Stromal cell of bone marrow (primary cell): ENCODE results near the gene NOG.

Source experiments
- DNase-seq: peaks from one replicate; pipeline ENCODE4 v3.0.0-alpha.2; 2012; ENCODE audit warnings: low read depth

The NOG gene

DNA sequence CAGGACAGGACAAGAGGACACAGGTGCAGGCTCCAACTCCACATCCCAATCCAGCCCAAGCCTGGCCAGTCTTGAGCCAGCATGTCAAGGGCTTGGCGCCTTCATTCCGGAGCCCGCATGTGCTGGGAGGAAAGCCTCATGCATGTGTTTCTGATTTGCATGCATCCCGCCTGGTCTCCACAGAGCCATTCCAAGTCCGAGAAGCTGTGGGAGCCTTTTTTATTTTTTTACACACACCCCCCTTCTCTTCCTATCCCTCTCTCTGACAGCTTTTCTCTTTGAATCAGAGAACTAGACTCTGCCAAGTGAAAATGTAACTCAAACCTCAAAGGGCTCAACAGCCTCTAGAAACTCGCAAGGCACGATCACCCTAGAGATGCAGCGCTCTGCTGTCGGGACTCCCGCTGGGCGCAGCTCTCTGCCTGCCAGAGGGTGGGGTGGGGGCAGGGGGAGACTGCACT lies 45.1 kb downstream of the NOG start:
- no peak for DNase-seq

DNA sequence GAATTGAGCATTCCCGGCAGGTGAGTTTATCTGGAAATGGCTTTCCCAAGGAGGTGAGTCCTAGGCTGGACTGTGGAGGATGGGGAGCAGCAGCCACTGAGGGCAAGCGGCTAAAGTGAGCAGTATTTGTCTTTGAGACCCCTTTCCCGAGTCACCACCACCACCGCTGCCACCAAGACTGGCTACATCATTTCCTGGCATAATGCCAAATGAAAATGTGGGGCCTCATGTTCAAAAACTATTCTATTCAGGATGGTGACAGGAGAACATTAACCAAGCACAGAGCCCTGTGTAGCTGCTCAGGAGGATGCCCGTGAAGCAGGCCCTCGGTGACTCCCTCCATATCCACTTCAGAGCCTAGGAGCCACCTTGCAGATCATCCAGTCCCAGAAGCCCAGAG lies 46.0 kb downstream of the NOG start:
- DNase-seq, result no peak

DNA sequence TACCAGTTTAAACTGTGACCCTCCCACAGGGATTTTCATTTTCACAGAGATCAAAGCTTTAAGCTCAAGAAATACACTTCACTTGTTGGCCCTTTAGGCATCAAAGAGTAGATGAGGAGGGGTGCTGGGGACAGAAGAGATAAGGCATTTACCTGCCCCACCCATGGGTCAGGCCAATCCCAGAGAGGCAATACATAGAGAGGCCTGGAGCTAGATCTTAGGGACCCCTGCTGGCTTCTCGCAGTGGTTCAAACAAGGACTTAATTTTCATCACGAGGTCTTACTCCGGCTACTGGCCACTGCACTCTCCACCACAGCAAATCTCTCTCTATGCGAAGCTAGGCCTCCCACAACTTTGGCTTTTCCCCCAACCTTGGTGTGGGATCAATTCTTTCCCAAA lies 46.6 kb downstream of the NOG start:
- no peak for DNase-seq

DNA sequence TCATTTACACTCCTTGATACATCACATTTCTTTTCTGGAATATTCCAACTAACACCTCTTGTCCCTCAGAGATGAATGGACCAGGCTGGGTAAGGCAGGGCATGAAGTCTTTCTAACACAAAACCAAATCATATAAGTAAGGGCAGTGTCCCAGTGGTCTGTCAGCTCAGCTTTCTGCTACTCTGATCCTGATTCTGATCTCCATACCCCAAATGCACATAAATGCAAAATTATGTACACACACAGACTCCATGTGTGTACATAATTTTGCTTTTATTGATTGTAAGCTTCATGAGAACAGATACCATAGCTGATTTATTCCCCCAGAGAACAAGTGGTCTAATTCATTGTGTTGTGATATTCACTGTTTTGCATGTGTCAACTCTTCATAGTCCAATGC lies 47.9 kb downstream of the NOG start:
- no peak for DNase-seq

DNA sequence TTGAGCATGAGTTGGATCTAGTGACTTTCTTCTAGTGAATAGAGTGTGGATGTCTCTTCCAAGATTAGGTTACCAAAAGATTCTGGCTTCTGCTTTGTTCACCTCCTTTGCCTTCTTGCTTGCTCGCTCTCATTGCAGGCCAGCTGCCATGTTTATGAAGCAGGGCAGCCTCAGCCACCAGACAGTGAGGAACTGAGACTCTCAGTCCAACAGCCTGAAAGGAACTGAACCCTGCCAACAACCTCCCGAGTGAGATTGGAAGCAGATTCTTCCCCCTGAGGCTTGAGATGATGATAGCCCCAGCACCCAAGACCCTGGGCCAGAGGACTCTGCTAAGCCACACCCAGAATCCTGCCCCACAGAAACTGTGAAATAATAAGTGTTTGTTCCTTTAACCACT lies 48.4 kb downstream of the NOG start:
- DNase-seq, result no peak

DNA sequence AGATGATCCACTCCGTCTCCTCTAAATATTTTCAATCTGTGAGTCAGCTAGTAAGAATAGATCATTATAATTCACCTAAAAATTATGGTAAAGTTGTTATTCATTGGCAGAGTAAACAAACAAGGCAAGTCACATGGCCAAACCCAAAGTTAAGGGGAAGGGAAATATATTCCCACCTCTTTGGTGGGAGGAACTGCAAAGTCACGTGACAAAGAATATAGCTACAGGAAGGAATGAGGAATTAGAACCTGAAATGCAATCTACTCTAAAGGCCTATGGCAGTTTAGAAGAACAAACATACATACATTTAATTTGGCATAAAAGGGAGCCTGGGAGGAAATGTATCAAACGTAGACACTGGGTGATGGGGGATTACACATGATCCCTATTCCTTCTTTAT lies 48.9 kb downstream of the NOG start:
- DNase-seq, result no peak
